Thoracic aorta (tissue), 2 donors: ENCODE data around the gene TRIO. TPM values are rescaled to one million over a fixed set of nuclear protein-coding genes. Genes with fewer than 3 reads are reported as not detected.
"Not testable (repeated sequence)": the region's sequence is repeated elsewhere in the genome, so short reads cannot be mapped to it uniquely, and the experiment has no call there.

Source experiments
- ATAC-seq: fragments of 150-250 bp; one replicate; pipeline ENCODE4 v1.8.0; 2017; ENCODE audit warnings: low read depth; ENCODE audit not compliant: insufficient number of reproducible peaks, low FRiP score
- DNase-seq: peaks from one replicate; pipeline ENCODE4 v3.0.0-alpha.2; 2020; ENCODE audit warnings: low spot score
- H3K27ac ChIP-seq, 2 donors: fragments of 200-600 bp; sonication (generic); 1 replicate in 1 of 2; 2 replicates in 1 of 2; pipeline ENCODE4 v1.5.1; 2016; ENCODE audit warnings: mild to moderate bottlenecking in 2 of 2, moderate library complexity in 2 of 2
- H3K27me3 ChIP-seq: fragments of 200-600 bp; sonication (generic); replicated peaks from 2 replicates; pipeline ENCODE4 v1.6.0; 2016; ENCODE audit warnings: mild to moderate bottlenecking; ENCODE audit not compliant: insufficient read depth
- H3K36me3 ChIP-seq: fragments of 200-600 bp; sonication (generic); one replicate; pipeline ENCODE4 v1.5.1; 2016
- H3K4me1 ChIP-seq, 2 donors: fragments of 200-600 bp; sonication (generic); 1 replicate in 1 of 2; 2 replicates in 1 of 2; pipeline versions ENCODE4 v1.5.1 to v1.6.0; 2016; ENCODE audit warnings: low read depth in 2 of 2, mild to moderate bottlenecking in 1 of 2; ENCODE audit not compliant: control insufficient read depth in 1 of 2
- H3K4me3 ChIP-seq: fragments of 200-600 bp; sonication (generic); 2 replicates; pipeline ENCODE4 v1.5.1; 2016; ENCODE audit warnings: mild to moderate bottlenecking
- H3K9me3 ChIP-seq: fragments of 200-600 bp; sonication (generic); 2 replicates; pipeline ENCODE4 v1.5.1; 2016
- total RNA-seq, 2 donors: library from RNA; depleted of rRNA; stranded (reverse); fragments of >200 nt; gene quantifications; one replicate each; pipeline versions ENCODE4 v1.1.0 to v1.2.3, GENCODE V29; 2016
- TF ChIP-seq, protein P1 (sequence below): fragments of 200-600 bp; sonication (generic); IDR thresholded peaks from one replicate; pipeline ENCODE4 v1.5.1; 2019; ENCODE audit warnings: antibody characterized with exemption

Gene TRIO
- total RNA-seq, 2 donors from 2014 or later, result 219 to 300 TPM

GRCh38 chr5:14429101-14430050 lies 286.2 kb downstream of the TRIO start:
- no peaks in the 10 kb centered on the region for H3K9me3 ChIP-seq
- H3K27me3 ChIP-seq, result no peaks in the 10 kb centered on the region
- H3K4me1 ChIP-seq, result peaks cover 5 to 40% of the 10 kb centered on the region in 2 donors
- DNase-seq (no peak), ATAC-seq (no peak)
- H3K4me3 ChIP-seq, result no peak overlapping the region
- H3K27ac ChIP-seq, result peak overlapping the region; percentile 46 to 48
- no peaks in the 10 kb centered on the region for H3K36me3 ChIP-seq
- TF ChIP-seq, protein P1, sequence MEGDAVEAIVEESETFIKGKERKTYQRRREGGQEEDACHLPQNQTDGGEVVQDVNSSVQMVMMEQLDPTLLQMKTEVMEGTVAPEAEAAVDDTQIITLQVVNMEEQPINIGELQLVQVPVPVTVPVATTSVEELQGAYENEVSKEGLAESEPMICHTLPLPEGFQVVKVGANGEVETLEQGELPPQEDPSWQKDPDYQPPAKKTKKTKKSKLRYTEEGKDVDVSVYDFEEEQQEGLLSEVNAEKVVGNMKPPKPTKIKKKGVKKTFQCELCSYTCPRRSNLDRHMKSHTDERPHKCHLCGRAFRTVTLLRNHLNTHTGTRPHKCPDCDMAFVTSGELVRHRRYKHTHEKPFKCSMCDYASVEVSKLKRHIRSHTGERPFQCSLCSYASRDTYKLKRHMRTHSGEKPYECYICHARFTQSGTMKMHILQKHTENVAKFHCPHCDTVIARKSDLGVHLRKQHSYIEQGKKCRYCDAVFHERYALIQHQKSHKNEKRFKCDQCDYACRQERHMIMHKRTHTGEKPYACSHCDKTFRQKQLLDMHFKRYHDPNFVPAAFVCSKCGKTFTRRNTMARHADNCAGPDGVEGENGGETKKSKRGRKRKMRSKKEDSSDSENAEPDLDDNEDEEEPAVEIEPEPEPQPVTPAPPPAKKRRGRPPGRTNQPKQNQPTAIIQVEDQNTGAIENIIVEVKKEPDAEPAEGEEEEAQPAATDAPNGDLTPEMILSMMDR, result no peak

DNA sequence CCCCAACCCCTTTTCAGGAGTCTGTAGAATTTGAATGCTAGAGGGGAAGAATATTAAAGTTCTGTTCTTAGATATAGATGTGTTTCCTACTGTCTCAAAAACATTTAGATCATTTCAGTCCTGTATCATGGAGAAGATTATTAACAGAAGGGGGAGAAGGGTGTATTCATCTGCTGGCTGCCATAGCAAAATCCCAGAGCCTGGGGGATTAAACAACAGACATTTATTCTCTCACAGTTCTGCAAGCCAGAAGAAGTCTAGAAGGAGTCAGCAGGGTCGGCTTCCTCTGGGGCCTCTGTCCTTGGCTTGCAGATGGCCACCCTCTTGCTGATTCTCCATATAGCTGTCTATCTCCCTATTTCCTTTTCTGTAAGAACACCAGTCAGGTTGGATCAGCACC lies 288.4 kb downstream of the TRIO start:
- TF ChIP-seq, protein P1, result no peak
- ATAC-seq, result no peak
- H3K36me3 ChIP-seq, result no peaks in the 10 kb centered on the region
- H3K27ac ChIP-seq, result no peak overlapping the region
- peaks cover 5 to 40% of the 10 kb centered on the region in 2 donors for H3K4me1 ChIP-seq
- no peak for DNase-seq
- no peaks in the 10 kb centered on the region for H3K27me3 ChIP-seq
- no peak overlapping the region for H3K4me3 ChIP-seq
- no peaks in the 10 kb centered on the region for H3K9me3 ChIP-seq

GRCh38 chr5:14432931-14433589 lies 289.9 kb downstream of the TRIO start:
- no peak overlapping the region for H3K27ac ChIP-seq
- ATAC-seq, result no peak
- H3K9me3 ChIP-seq, result no peaks in the 10 kb centered on the region
- no peaks in the 10 kb centered on the region for H3K36me3 ChIP-seq
- no peak overlapping the region for H3K4me3 ChIP-seq
- no peaks in the 10 kb centered on the region for H3K27me3 ChIP-seq
- TF ChIP-seq, protein P1, result no peak
- peaks cover 5 to 27% of the 10 kb centered on the region in 2 donors for H3K4me1 ChIP-seq
- DNase-seq, result no peak

GRCh38 chr5:14435481-14435880 lies 292.3 kb downstream of the TRIO start:
- Histone ChIP-seq H3K4me3 (no peak overlapping the region), H3K27ac (no peak overlapping the region), H3K36me3 (no peaks in the 10 kb centered on the region), H3K27me3 (no peaks in the 10 kb centered on the region), H3K4me1 (peaks cover 11 to 28% of the 10 kb centered on the region in 2 donors), H3K9me3 (no peaks in the 10 kb centered on the region)
- TF ChIP-seq, protein P1, result no peak
- ATAC-seq (no peak), DNase-seq (no peak)

GRCh38 chr5:14436122-14436521 lies 293.0 kb downstream of the TRIO start:
- ATAC-seq, H3K27me3 ChIP-seq, H3K4me3 ChIP-seq, H3K27ac ChIP-seq, DNase-seq, H3K36me3 ChIP-seq, H3K9me3 ChIP-seq: not testable (repeated sequence)
- H3K4me1 ChIP-seq, result peaks cover 11 to 28% of the 10 kb centered on the region in 2 donors
